Keratinocyte (primary cell): ENCODE results near the gene UMAD1.

Experiments used
- EZH2 ChIP-seq: IDR thresholded peaks from one replicate; pipeline ENCODE4 v1.6.1; 2012; ENCODE audit warnings: inconsistent platforms, mild to moderate bottlenecking, low read length, moderate library complexity
- TF ChIP-seq, protein P1 (sequence below), 3 experiments: IDR thresholded peaks in 1 of 3; conservative IDR thresholded peaks in 1 of 3; optimal IDR thresholded peaks in 1 of 3; 2 replicates in 2 of 3; 3 replicates in 1 of 3; pipeline versions ENCODE3 to v1.5.1; 2011; ENCODE audit warnings: low read length in 3 of 3, mild to moderate bottlenecking in 3 of 3, moderate library complexity in 2 of 3, control low read depth in 1 of 3, inconsistent platforms in 1 of 3; ENCODE audit not compliant: insufficient read depth in 2 of 3; ENCODE audit errors: extremely low read depth in 1 of 3

DNA sequence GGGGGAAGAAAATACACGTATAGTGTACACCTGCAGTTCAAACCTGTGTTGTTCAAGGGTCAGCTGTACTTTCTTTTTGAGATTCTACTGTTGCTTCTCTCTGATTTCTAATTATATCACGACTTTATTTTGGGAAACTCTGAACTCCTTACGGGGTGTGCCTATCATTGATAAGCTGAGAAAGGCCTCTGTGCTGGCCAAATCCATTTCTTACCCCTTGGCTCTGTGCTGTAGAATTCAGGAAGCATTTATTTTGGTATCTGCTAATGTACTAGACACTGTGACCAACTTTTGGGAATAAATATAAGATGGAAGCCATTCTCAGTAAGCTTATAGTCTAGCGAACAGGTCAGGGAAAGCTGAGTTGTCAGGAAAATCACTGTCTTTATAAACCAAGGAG, 104.7 kb downstream of the UMAD1 start:
- TF ChIP-seq, protein P1, sequence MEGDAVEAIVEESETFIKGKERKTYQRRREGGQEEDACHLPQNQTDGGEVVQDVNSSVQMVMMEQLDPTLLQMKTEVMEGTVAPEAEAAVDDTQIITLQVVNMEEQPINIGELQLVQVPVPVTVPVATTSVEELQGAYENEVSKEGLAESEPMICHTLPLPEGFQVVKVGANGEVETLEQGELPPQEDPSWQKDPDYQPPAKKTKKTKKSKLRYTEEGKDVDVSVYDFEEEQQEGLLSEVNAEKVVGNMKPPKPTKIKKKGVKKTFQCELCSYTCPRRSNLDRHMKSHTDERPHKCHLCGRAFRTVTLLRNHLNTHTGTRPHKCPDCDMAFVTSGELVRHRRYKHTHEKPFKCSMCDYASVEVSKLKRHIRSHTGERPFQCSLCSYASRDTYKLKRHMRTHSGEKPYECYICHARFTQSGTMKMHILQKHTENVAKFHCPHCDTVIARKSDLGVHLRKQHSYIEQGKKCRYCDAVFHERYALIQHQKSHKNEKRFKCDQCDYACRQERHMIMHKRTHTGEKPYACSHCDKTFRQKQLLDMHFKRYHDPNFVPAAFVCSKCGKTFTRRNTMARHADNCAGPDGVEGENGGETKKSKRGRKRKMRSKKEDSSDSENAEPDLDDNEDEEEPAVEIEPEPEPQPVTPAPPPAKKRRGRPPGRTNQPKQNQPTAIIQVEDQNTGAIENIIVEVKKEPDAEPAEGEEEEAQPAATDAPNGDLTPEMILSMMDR (optimal IDR thresholded peaks at IDR 0.05 in 1 of 3, IDR thresholded peaks at IDR 0.05 in 1 of 3, conservative IDR thresholded peaks at IDR 0.05 in 1 of 3; ENCODE audit: extremely low read depth in 1 of 3, insufficient read depth in 2 of 3, low read length in 3 of 3) = no peak
- no peak for TF ChIP-seq EZH2
